ENCODE measurements around the gene UGT3A1. TPM values are rescaled to one million over a fixed set of nuclear protein-coding genes. Genes with fewer than 3 reads are reported as not detected.
"Not testable (repeated sequence)": the region's sequence is repeated elsewhere in the genome, so short reads cannot be mapped to it uniquely, and the experiment has no call there.

UGT3A1 gene
- total RNA-seq, 2 experiments from 2014 or later, result not detected

DNA sequence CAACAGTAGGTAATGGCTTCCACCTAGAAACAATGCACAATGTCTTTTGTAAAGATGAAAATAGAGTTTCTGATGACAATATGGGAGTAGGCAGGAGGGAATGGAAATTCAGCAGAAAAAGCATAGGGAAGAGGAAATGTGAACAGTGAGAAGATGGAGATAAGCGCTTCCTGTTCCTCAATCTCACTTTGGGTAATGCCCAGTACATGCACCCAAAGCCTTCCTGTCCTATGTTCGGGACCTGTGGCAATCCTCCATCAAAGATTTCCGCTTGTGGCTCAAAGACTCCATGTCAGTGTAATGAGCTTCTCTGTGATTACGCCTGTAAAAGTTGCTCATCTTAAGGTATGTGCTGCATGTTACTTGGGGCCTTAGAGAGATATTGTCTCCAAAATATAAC lies 2.7 kb downstream of the UGT3A1 start:
- BruUV-seq (replicated peaks), result no TSS peak
- CTCF ChIA-PET (ENCODE audit: unreplicated experiment), result no interaction called here
- H3K4me1 ChIP-seq (ENCODE audit: insufficient read depth, low read length, poor library complexity, severe bottlenecking), result no peaks in the 10 kb centered on the region
- no peak for TF ChIP-seq EZH2phosphoT487 (IDR thresholded peaks at IDR 0.05; ENCODE audit: borderline replicate concordance, low read depth, low read length)
- TF ChIP-seq, protein P1, sequence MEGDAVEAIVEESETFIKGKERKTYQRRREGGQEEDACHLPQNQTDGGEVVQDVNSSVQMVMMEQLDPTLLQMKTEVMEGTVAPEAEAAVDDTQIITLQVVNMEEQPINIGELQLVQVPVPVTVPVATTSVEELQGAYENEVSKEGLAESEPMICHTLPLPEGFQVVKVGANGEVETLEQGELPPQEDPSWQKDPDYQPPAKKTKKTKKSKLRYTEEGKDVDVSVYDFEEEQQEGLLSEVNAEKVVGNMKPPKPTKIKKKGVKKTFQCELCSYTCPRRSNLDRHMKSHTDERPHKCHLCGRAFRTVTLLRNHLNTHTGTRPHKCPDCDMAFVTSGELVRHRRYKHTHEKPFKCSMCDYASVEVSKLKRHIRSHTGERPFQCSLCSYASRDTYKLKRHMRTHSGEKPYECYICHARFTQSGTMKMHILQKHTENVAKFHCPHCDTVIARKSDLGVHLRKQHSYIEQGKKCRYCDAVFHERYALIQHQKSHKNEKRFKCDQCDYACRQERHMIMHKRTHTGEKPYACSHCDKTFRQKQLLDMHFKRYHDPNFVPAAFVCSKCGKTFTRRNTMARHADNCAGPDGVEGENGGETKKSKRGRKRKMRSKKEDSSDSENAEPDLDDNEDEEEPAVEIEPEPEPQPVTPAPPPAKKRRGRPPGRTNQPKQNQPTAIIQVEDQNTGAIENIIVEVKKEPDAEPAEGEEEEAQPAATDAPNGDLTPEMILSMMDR (conservative IDR thresholded peaks at IDR 0.05; ENCODE audit: low read length), result no peak
- no peaks in the 10 kb centered on the region for H3K36me3 ChIP-seq (ENCODE audit: insufficient read depth, low read length)
- no peaks in the 10 kb centered on the region for H3K9me3 ChIP-seq (ENCODE audit: low read length)
- no peaks in the 10 kb centered on the region for H3K79me2 ChIP-seq (ENCODE audit: insufficient read depth, low read depth, low read length)
- no peaks in the 10 kb centered on the region for H4K20me1 ChIP-seq (ENCODE audit: insufficient read depth, low read length)
- DNase-seq (ENCODE audit: low spot score), result no peak
- H3K4me2 ChIP-seq (ENCODE audit: low read length), result no peak overlapping the region
- intact Hi-C loops (cut with micrococcal nuclease; ENCODE audit: unreplicated experiment), result no loop called here
- POLR2A ChIA-PET, result interaction anchor here (0.6 to 1.5 kb wide), 3 partner anchors 8 to 62 kb away, joined by 3 to 6 read pairs (median 4); no protein-coding TSS in a partner anchor
- no peak overlapping the region for H3K27ac ChIP-seq (ENCODE audit: low read depth, low read length, poor library complexity, severe bottlenecking)
- H2AFZ ChIP-seq (ENCODE audit: low read length), result no peak overlapping the region
- no peak overlapping the region for H3K4me3 ChIP-seq (ENCODE audit: low read depth, low read length, poor library complexity, severe bottlenecking)
- no peaks in the 10 kb centered on the region for H3K9me2 ChIP-seq (ENCODE audit: insufficient read depth, low read length)

DNA sequence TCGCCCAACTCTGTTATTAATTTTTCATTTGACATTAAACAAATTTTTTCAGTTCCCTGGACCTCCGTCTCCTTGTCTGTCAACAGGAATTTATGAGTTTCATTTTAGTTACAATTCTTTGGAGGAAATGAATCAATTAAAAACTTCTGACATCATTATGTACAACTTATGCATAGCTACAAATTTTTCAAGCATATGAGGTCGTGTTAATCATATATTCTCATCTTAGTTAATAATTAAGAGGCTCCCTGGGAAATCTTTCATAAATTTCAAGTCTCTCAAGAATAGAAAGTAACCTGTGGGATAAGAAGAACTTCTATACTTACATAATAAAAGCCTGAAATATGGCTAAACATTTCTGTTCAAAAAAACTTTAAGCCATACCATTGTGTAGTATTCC lies 3.4 kb downstream of the UGT3A1 start:
- DNase-seq (ENCODE audit: low spot score), result no peak
- Histone ChIP-seq H3K4me3 (ENCODE audit: low read depth, low read length, poor library complexity, severe bottlenecking) (no peak overlapping the region), H2AFZ (ENCODE audit: low read length) (no peak overlapping the region), H3K36me3 (ENCODE audit: insufficient read depth, low read length) (no peaks in the 10 kb centered on the region), H3K4me1 (ENCODE audit: insufficient read depth, low read length, poor library complexity, severe bottlenecking) (no peaks in the 10 kb centered on the region), H3K79me2 (ENCODE audit: insufficient read depth, low read depth, low read length) (no peaks in the 10 kb centered on the region), H4K20me1 (ENCODE audit: insufficient read depth, low read length) (no peaks in the 10 kb centered on the region), H3K9me3 (ENCODE audit: low read length) (no peaks in the 10 kb centered on the region), H3K4me2 (ENCODE audit: low read length) (no peak overlapping the region), H3K27ac (ENCODE audit: low read depth, low read length, poor library complexity, severe bottlenecking) (no peak overlapping the region), H3K9me2 (ENCODE audit: insufficient read depth, low read length) (no peaks in the 10 kb centered on the region)
- TF ChIP-seq, protein P1 (conservative IDR thresholded peaks at IDR 0.05; ENCODE audit: low read length), result no peak
- TF ChIP-seq EZH2phosphoT487 (IDR thresholded peaks at IDR 0.05; ENCODE audit: borderline replicate concordance, low read depth, low read length), result no peak
- intact Hi-C loops (cut with micrococcal nuclease; ENCODE audit: unreplicated experiment), result no loop called here
- no TSS peak for BruUV-seq (replicated peaks)
- ChIA-PET CTCF (ENCODE audit: unreplicated experiment) (no interaction called here), POLR2A (interaction anchor here (0.5 to 0.9 kb wide), 3 partner anchors 16 to 1494 kb away, joined by 3 to 4 read pairs (median 3); no protein-coding TSS in a partner anchor)

DNA sequence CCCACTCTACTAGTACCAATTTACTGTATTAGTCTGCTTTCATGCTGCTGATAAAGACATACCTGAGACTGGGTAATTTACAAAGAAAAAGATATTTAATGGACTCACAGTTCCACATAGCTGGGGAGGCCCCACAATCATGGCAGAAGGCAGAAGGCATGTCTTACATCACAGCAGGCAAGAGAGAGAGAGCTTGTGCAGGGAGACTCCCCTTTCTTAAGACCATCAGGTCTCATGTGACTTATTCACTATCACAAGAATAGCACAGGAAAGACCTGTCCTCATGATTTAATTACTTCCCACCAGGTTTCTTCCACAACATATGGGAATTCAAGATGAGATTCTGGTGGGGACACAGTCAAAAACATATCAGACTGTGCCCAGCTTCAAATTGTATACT lies 11.5 kb downstream of the UGT3A1 start:
- TF ChIP-seq EZH2phosphoT487 (IDR thresholded peaks at IDR 0.05; ENCODE audit: borderline replicate concordance, low read depth, low read length), result no peak
- TF ChIP-seq, protein P1 (conservative IDR thresholded peaks at IDR 0.05; ENCODE audit: low read length), result no peak
- no peak overlapping the region for H3K4me3 ChIP-seq (ENCODE audit: low read depth, low read length, poor library complexity, severe bottlenecking)
- BruUV-seq (replicated peaks), result no TSS peak
- H4K20me1 ChIP-seq (ENCODE audit: insufficient read depth, low read length), result no peaks in the 10 kb centered on the region
- intact Hi-C loops (cut with micrococcal nuclease; ENCODE audit: unreplicated experiment), result no loop called here
- H3K9me3 ChIP-seq (ENCODE audit: low read length), result peaks cover 6% of the 10 kb centered on the region; the same call in 1 of the 2 replicates
- no peaks in the 10 kb centered on the region for H3K4me1 ChIP-seq (ENCODE audit: insufficient read depth, low read length, poor library complexity, severe bottlenecking)
- H3K36me3 ChIP-seq (ENCODE audit: insufficient read depth, low read length), result no peaks in the 10 kb centered on the region
- CTCF ChIA-PET (ENCODE audit: unreplicated experiment), result no interaction called here
- no peak overlapping the region for H2AFZ ChIP-seq (ENCODE audit: low read length)
- H3K9me2 ChIP-seq (ENCODE audit: insufficient read depth, low read length), result no peaks in the 10 kb centered on the region
- POLR2A ChIA-PET, result interaction anchor here (0.6 to 0.7 kb wide), 2 partner anchors 306 to 1010 kb away, joined by 3 to 4 read pairs; no protein-coding TSS in a partner anchor
- H3K27ac ChIP-seq (ENCODE audit: low read depth, low read length, poor library complexity, severe bottlenecking), result no peak overlapping the region
- DNase-seq (ENCODE audit: low spot score), result no peak
- H3K4me2 ChIP-seq (ENCODE audit: low read length), result no peak overlapping the region
- no peaks in the 10 kb centered on the region for H3K79me2 ChIP-seq (ENCODE audit: insufficient read depth, low read depth, low read length)

DNA sequence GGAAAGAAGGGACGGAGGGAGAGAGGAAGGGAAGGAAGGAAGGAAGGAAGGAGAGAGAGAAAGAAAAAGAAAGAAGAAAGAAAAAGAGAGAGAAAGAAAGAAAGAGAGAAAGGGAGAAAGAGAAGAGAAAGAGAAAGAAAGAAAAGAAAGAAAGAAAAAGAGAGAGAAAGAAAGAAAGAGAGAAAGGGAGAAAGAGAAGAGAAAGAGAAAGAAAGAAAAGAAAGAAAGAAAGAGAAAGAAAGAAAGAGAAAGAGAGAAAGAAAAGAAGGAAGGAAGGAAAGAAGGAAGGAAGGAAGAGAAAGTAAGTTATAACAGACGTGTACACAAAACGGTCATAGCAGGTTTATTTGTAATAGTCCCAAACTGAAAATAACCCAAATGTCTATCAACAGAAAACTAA lies 14.3 kb downstream of the UGT3A1 start:
- DNase-seq (ENCODE audit: low spot score); H3K9me2 ChIP-seq (ENCODE audit: insufficient read depth, low read length); H4K20me1 ChIP-seq (ENCODE audit: insufficient read depth, low read length); BruUV-seq (replicated peaks); intact Hi-C loops (cut with micrococcal nuclease; ENCODE audit: unreplicated experiment); CTCF ChIA-PET (ENCODE audit: unreplicated experiment); POLR2A ChIA-PET; H3K4me2 ChIP-seq (ENCODE audit: low read length); H3K36me3 ChIP-seq (ENCODE audit: insufficient read depth, low read length); H3K27ac ChIP-seq (ENCODE audit: low read depth, low read length, poor library complexity, severe bottlenecking); H3K9me3 ChIP-seq (ENCODE audit: low read length); H3K4me1 ChIP-seq (ENCODE audit: insufficient read depth, low read length, poor library complexity, severe bottlenecking); H2AFZ ChIP-seq (ENCODE audit: low read length); H3K79me2 ChIP-seq (ENCODE audit: insufficient read depth, low read depth, low read length); H3K4me3 ChIP-seq (ENCODE audit: low read depth, low read length, poor library complexity, severe bottlenecking): not testable (repeated sequence)

Data from OCI-LY7 (cell line).